Measurements from ENCODE around the gene HLCS.

The HLCS gene

GRCh38 chr21:36766511-36766910 is 200.0 kb downstream of the HLCS start:
- DNase-seq: no peak

GRCh38 chr21:36765229-36765628 is 201.2 kb downstream of the HLCS start:
- no peak for DNase-seq

GRCh38 chr21:36763305-36763704 is 203.2 kb downstream of the HLCS start:
- DNase-seq: no peak

- no peak for DNase-seq
Observed at GRCh38 chr21:36762642-36763041, 203.8 kb downstream of the HLCS start.

GRCh38 chr21:36761685-36762084 is 204.8 kb downstream of the HLCS start:
- no peak for DNase-seq

- no peak for DNase-seq
Observed at GRCh38 chr21:36759348-36760083, 207.0 kb downstream of the HLCS start.

- no peak for DNase-seq
Observed at GRCh38 chr21:36757196-36757595, 209.3 kb downstream of the HLCS start.

GRCh38 chr21:36756527-36756926 is 209.9 kb downstream of the HLCS start:
- no peak for DNase-seq

GRCh38 chr21:36754241-36754898 is 212.1 kb downstream of the HLCS start:
- no peak for DNase-seq

- no peak for DNase-seq
Observed at GRCh38 chr21:36753556-36753955, 212.9 kb downstream of the HLCS start.

GRCh38 chr21:36751383-36751782 is 215.1 kb downstream of the HLCS start:
- no peak for DNase-seq

- DNase-seq: no peak
Observed at GRCh38 chr21:36750576-36750959, 215.9 kb downstream of the HLCS start.

GRCh38 chr21:36749935-36750575 is 216.4 kb downstream of the HLCS start:
- DNase-seq: no peak

GRCh38 chr21:36747815-36748383 is 218.6 kb downstream of the HLCS start:
- no peak for DNase-seq

GRCh38 chr21:36747041-36747814 is 219.2 kb downstream of the HLCS start:
- no peak for DNase-seq

GRCh38 chr21:36745459-36745858 is 221.0 kb downstream of the HLCS start:
- no peak for DNase-seq

GRCh38 chr21:36744560-36745231 is 221.8 kb downstream of the HLCS start:
- DNase-seq: no peak

GRCh38 chr21:36744190-36744559 is 222.3 kb downstream of the HLCS start:
- no peak for DNase-seq

GRCh38 chr21:36743446-36743845 is 223.0 kb downstream of the HLCS start:
- DNase-seq: no peak

GRCh38 chr21:36743008-36743407 is 223.5 kb downstream of the HLCS start:
- no peak for DNase-seq

- DNase-seq: no peak
Observed at GRCh38 chr21:36741506-36741905, 225.0 kb downstream of the HLCS start.

- DNase-seq: no peak
Observed at GRCh38 chr21:36738489-36739126, 227.9 kb downstream of the HLCS start.

Data from NCI-H1417 treated with DMSO at 0.1 percent for 48 hours (cell line).